Stimulated activated CD4-positive, alpha-beta T cell treated with anti-CD3 and anti-CD28 coated beads, Interleukin-2, amount 100 ng/mL, for 4 hours (primary cell): Measurements from ENCODE around the gene MRPL28.
"Not testable (repeated sequence)": the region's sequence is repeated elsewhere in the genome, so short reads cannot be mapped to it uniquely, and the experiment has no call there.

Experiments used
- DNase-seq: peaks from one replicate; pipeline ENCODE4 v3.0.0-alpha.2; 2020; ENCODE audit warnings: low read depth

MRPL28 gene

GRCh38 chr16:373020-373598 lies 2.8 kb upstream of the MRPL28 start:
- no peak for DNase-seq

GRCh38 chr16:372302-372983 lies 2.1 kb upstream of the MRPL28 start:
- DNase-seq = no peak

GRCh38 chr16:371515-372301 lies 1.4 kb upstream of the MRPL28 start:
- no peak for DNase-seq

- DNase-seq = no peak
Observed at GRCh38 chr16:370979-371514, 709 bp upstream of the MRPL28 start.

- DNase-seq = no peak
Observed at GRCh38 chr16:369866-370436, 387 bp downstream of the MRPL28 start.

GRCh38 chr16:369275-369865 lies 968 bp downstream of the MRPL28 start:
- DNase-seq = no peak

- DNase-seq = no peak
Observed at GRCh38 chr16:368388-369158, 1.8 kb downstream of the MRPL28 start.

GRCh38 chr16:367333-367903 lies 2.9 kb downstream of the MRPL28 start:
- DNase-seq = no peak

GRCh38 chr16:366476-366875 lies 3.9 kb downstream of the MRPL28 start:
- DNase-seq = no peak

- no peak for DNase-seq
Observed at GRCh38 chr16:364595-365491, 5.5 kb downstream of the MRPL28 start.

- no peak for DNase-seq
Observed at GRCh38 chr16:363766-364490, 6.4 kb downstream of the MRPL28 start.

GRCh38 chr16:363110-363765 lies 7.1 kb downstream of the MRPL28 start:
- DNase-seq = no peak

GRCh38 chr16:362702-362999 lies 7.7 kb downstream of the MRPL28 start:
- DNase-seq = not testable (repeated sequence)

- peak; percentile 59 for DNase-seq
Observed at GRCh38 chr16:361872-362701, 8.3 kb downstream of the MRPL28 start.

- no peak for DNase-seq
Observed at GRCh38 chr16:361341-361871, 8.9 kb downstream of the MRPL28 start.

- no peak for DNase-seq
Observed at GRCh38 chr16:360698-361336, 9.5 kb downstream of the MRPL28 start.
